GM18951 (cell line): ENCODE data around the gene EDN2.

Experiments
- POLR2A ChIP-seq: IDR thresholded peaks from 4 replicates; pipeline ENCODE4 v1.6.1; 2011; ENCODE audit warnings: mild to moderate bottlenecking; ENCODE audit not compliant: insufficient read length, insufficient read depth; ENCODE audit errors: extremely low read depth
- in situ Hi-C: fragments of 300-500 bp; cut with MboI; formaldehyde crosslinking; loops from one replicate; pipeline ENCODE4 v1.12.0; 2022; ENCODE audit warnings: low sequenced_read_pairs, mixed read lengths, inconsistent platforms; ENCODE audit not compliant: unreplicated experiment

EDN2 gene

DNA sequence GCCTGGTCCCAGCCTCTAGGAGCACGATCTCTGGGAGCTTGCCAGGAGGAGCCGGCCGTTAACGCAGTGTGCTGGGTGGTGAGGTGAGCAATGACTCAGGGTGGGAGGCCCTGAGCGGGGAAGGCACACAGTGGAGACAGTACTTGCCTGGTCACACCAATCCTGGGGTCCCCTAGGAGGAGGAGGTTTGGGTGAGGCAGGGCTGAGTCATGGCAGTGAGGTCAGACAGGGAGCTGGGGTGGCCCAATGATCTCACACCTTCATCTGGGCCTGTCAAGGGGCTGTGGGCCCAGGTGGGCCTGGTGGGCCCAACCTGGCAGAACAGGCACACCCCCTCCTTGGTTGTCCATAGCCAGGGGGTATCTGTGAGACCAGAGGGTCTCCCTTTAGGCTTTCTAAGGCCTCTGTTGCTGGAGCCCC, 8.6 kb upstream of the EDN2 start:
- in situ Hi-C loops: no loop called here
- no peak for TF ChIP-seq POLR2A

DNA sequence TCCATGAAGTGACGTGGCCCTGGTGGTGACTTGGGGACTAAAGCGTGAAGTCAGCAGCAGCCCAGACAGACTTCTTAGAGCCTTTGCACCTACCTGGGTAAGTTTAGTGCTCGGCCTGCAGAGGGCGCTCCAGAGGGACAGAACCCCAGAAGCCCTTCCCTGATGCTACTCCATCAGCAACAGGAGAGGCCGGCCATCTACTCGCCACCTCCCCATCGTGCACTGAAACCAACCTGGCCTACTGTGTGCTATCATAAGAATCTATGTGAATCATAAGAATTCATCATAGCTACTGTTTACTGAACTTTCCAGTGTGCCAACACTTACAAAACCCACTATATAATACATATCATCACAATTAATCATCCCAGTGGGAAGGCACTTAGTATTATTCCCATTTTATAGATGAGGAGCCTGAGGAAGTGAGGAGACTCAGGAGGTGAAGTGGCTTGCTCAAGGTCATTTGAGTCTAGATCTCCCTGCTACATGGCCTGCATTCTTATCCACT, 7.9 kb upstream of the EDN2 start:
- in situ Hi-C loops: no loop called here
- no peak for TF ChIP-seq POLR2A

GRCh38 chr1:41490911-41491310, 6.4 kb upstream of the EDN2 start:
- no peak for TF ChIP-seq POLR2A
- in situ Hi-C loops: no loop called here

- in situ Hi-C loops: no loop called here
- no peak for TF ChIP-seq POLR2A
Observed at GRCh38 chr1:41489561-41489960, 5.1 kb upstream of the EDN2 start.

- no peak for TF ChIP-seq POLR2A
- in situ Hi-C loops: no loop called here
Observed at GRCh38 chr1:41488040-41488951, 3.8 kb upstream of the EDN2 start.

DNA sequence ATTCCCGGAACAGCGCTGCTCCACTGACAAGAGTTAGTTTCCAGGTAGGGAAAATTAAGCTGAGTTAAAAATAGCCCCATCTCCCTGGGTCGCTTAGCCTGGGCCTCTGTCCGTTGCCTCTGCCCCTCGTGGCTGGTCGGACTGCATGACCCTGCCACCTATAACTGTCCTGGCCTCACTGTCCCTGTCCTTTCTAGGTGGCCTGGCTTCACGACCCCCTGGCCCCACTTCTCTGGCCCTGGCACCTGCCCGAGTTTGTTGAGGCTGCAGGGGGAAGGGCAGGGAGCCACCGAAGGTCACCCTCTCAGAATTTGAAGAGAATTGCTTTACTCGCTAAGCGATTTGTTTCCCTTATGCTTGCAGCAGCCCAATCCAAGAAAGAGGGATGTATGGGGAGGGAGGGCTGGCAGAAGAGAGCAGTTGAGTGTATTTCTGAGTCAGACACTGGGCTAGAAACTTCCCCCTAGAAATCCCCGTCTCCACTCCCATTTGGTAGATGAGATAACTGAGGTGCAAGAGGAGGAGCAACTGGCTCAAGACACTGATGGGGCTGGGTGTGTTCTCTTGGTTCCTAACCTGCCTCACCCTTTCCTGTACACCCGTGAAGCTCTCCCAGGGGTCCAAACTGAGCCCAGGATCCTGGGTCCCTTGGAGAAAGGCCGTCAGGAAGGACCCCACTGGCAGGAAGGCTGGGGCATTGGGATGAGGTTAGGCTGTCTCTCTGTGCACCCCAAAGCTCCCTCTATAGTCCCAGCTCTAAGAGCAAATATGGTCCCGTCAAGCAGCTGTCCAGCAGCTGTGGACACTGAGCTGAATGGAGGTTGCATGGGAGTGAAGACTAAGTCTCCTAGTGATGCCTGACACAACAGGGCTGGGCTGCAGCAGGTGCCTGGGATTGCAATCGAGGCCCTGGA, 2.9 kb upstream of the EDN2 start:
- TF ChIP-seq POLR2A: no peak
- in situ Hi-C loops: no loop called here

DNA sequence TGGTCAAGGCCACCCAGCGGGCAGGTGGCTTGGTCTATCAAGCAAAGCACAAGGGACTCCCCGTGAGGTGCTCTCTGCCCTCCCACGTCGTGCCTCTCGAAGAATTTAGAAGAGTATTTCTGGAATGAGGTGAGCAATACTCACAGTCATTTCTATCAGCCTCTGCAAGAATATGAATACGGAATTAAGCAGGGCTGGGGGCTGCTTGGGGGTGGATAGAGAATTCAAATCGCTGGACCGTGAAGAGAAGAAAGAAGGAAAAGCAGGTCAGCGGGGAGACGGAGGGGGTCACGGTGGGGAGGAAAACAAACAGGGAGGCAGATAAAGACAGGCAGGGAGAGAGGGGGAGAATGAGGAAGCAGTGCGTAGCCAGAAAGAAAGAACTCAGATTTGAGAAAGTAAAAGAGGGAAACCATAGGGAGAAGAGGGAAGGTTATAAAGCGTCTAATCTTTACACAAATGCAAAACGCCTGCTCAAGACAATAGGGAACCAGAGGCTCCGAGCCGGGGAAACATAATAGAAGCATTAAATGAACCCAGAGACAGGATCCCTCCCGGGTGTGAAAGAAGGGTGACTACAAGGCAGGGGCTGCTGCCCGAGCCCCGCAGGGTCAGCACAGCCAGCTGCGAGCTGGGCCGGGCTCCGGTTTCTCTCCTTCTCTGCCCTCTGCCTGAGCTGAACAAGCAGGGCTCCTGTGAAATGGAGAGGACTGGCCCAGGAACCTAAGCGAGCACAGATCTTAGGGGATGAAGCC, 2.1 kb upstream of the EDN2 start:
- in situ Hi-C loops: no loop called here
- no peak for TF ChIP-seq POLR2A

DNA sequence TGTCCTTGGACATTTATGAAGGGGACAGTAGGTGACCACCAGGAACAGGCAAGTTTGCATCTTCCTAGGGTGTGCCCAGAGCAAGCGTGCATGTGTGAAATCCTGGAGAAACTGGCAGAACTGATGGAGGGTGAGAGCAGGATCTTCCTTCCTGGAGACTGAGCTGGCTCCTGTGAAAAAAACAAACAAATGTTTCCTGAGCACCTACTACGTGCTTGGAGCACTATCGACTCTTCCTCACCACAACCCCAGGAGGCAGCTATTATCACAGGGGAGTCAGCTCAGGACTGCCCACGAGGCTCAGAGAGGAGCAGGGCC, 1.5 kb upstream of the EDN2 start:
- TF ChIP-seq POLR2A: no peak
- in situ Hi-C loops: no loop called here

DNA sequence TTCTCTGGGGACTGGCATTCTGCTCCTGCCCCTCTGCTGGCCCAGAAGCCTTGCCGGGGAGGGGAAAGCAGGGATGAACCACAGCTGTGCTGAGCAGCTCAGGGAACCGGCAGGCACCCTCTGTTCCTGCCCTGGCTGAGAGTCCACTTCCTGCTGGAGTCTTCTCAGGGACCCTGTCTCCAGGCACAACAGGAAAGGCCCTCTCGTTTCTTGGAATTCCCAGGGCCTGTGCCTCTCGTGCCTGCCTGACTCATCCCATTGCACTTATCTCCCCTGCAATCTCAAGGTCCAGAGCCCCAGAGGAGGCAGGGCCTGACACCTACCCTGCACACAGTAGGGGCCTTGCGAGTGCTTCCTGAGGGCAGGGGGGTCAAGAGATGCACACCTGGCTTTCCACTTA, 1.1 kb upstream of the EDN2 start:
- in situ Hi-C loops: no loop called here
- no peak for TF ChIP-seq POLR2A

DNA sequence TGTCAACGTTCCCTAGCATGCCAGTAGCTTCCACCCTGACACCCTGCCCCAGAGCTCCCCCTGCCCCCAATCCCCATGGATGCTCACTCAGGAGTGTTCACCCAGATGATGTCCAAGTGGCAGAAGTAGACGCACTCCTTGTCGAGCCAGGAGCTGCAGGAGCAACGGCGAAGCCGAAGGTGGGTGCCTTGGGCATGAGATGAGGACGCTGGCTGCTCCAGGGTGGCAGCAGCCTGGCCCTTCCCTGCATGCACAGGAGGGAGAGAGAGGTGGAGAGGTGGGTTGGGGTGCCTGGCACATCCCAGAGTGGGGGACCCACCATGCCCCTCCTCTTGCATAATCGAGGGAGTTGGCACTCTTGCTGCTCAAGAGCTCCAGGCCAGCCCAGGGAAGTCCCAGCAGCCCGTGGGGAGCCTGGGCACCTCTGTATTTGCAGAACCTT, 502 bp downstream of the EDN2 start:
- in situ Hi-C loops: no loop called here
- TF ChIP-seq POLR2A: no peak

- TF ChIP-seq POLR2A: no peak
- in situ Hi-C loops: no loop called here
Observed at GRCh38 chr1:41483001-41483850, 1.3 kb downstream of the EDN2 start.
